WTC11 (cell line): ENCODE data around the gene ACVR2B. TPM values are rescaled to one million over a fixed set of nuclear protein-coding genes. Genes with fewer than 3 reads are reported as not detected.

ENCODE experiments used
- ATAC-seq: fragments of 200-7000 bp; cut with Tn5 transposase; 2 replicates; pipeline ENCODE4 v1.10.0; 2021; ENCODE audit warnings: mild to moderate bottlenecking, moderate library complexity
- CTCF ChIA-PET: fragments of 300-600 bp; sonication (Branson Sonifier 250); formaldehyde crosslinking; loops from one replicate; lab custom pipeline; 2021; ENCODE audit warnings: antibody characterized with exemption; lab: Charles Lee
- POLR2A ChIA-PET: fragments of 350-600 bp; sonication (Branson Sonifier 250); formaldehyde crosslinking; loops from one replicate; lab custom pipeline; 2021; ENCODE audit warnings: antibody characterized with exemption; lab: Charles Lee
- DNase-seq: peaks from one replicate; pipeline ENCODE4 v3.0.0; 2021; ENCODE audit warnings: low spot score
- H3K27ac Mint-ChIP-seq: 2 replicates; pipeline ENCODE4 v1.8.0; 2021; ENCODE audit warnings: mixed read lengths
- H3K27me3 Mint-ChIP-seq: 2 replicates; pipeline ENCODE4 v1.8.0; 2021; ENCODE audit warnings: low read depth, mild to moderate bottlenecking, moderate library complexity, mixed read lengths
- H3K36me3 Mint-ChIP-seq: 2 replicates; pipeline ENCODE4 v1.8.0; 2021; ENCODE audit warnings: mixed read lengths
- H3K4me1 Mint-ChIP-seq: 2 replicates; pipeline ENCODE4 v1.8.0; 2022; ENCODE audit warnings: mixed read lengths
- H3K4me3 Mint-ChIP-seq: 2 replicates; pipeline ENCODE4 v1.8.0; 2021; ENCODE audit warnings: mild to moderate bottlenecking, moderate library complexity, mixed read lengths
- H3K9me3 Mint-ChIP-seq: 2 replicates; pipeline ENCODE4 v1.8.0; 2021; ENCODE audit warnings: mixed read lengths
- CREM ChIP-seq: sonication (generic); formaldehyde crosslinking; IDR thresholded peaks from 2 replicates; pipeline ENCODE4 v1.8.1; 2022; ENCODE audit warnings: mild to moderate bottlenecking, missing genetic modification reagents, moderate library complexity
- ESRRA ChIP-seq: sonication (generic); formaldehyde crosslinking; IDR thresholded peaks from 2 replicates; pipeline ENCODE4 v1.8.1; 2022; ENCODE audit warnings: mild to moderate bottlenecking, missing genetic modification reagents, borderline replicate concordance
- FOXJ3 ChIP-seq: sonication (generic); formaldehyde crosslinking; IDR thresholded peaks from 2 replicates; pipeline ENCODE4 v1.9.0; 2021; ENCODE audit warnings: missing genetic modification reagents, mild to moderate bottlenecking, borderline replicate concordance
- GTF2I ChIP-seq: fragments of 250-450 bp; sonication (Bioruptor Pico); conservative IDR thresholded peaks from 2 replicates; pipeline ENCODE4 v1.4.0; 2021; ENCODE audit warnings: mild to moderate bottlenecking
- HMGXB4 ChIP-seq: sonication (generic); formaldehyde crosslinking; IDR thresholded peaks from 2 replicates; pipeline ENCODE4 v1.8.1; 2023; ENCODE audit warnings: mild to moderate bottlenecking, moderate library complexity, missing genetic modification reagents
- JAZF1 ChIP-seq: fragments of 250-450 bp; sonication (Bioruptor Pico); IDR thresholded peaks from 2 replicates; pipeline ENCODE4 v1.9.0; 2021; ENCODE audit warnings: moderate library complexity, mild to moderate bottlenecking, inconsistent platforms
- MXD4 ChIP-seq: fragments of 250-450 bp; sonication (Bioruptor Pico); IDR thresholded peaks from 2 replicates; pipeline ENCODE4 v1.8.0; 2021; ENCODE audit warnings: mild to moderate bottlenecking, moderate library complexity, borderline replicate concordance
- NFE2L1 ChIP-seq: sonication (generic); formaldehyde crosslinking; IDR thresholded peaks from 2 replicates; pipeline ENCODE4 v1.8.1; 2023; ENCODE audit warnings: missing genetic modification reagents
- SMAD3 ChIP-seq: sonication (generic); formaldehyde crosslinking; IDR thresholded peaks from 2 replicates; pipeline ENCODE4 v1.8.0; 2022; ENCODE audit warnings: missing genetic modification reagents, mild to moderate bottlenecking, borderline replicate concordance
- SMAD4 ChIP-seq: sonication (generic); formaldehyde crosslinking; IDR thresholded peaks from 2 replicates; pipeline ENCODE4 v1.8.0; 2022; ENCODE audit warnings: mild to moderate bottlenecking, missing genetic modification reagents
- ZNF263 ChIP-seq: sonication (generic); formaldehyde crosslinking; IDR thresholded peaks from 2 replicates; pipeline ENCODE4 v1.8.1; 2022; ENCODE audit warnings: low read depth, mild to moderate bottlenecking, moderate library complexity, missing genetic modification reagents
- ZNF281 ChIP-seq: sonication (generic); formaldehyde crosslinking; IDR thresholded peaks from 2 replicates; pipeline ENCODE4 v1.8.0; 2023; ENCODE audit warnings: mild to moderate bottlenecking, missing genetic modification reagents
- ZNF512 ChIP-seq: sonication (generic); formaldehyde crosslinking; IDR thresholded peaks from 2 replicates; pipeline ENCODE4 v1.8.1; 2022; ENCODE audit warnings: missing genetic modification reagents, borderline replicate concordance
- total RNA-seq: library from RNA; stranded (reverse); gene quantifications from 3 replicates; pipeline ENCODE4 v1.2.3, GENCODE V29; 2021
- TF ChIP-seq, protein P1 (sequence below): sonication (generic); formaldehyde crosslinking; IDR thresholded peaks from 2 replicates; pipeline ENCODE4 v1.8.1; 2023; ENCODE audit warnings: mild to moderate bottlenecking, missing genetic modification reagents
- TF ChIP-seq, protein P2 (sequence below): fragments of 200-600 bp; IDR thresholded peaks from 2 replicates; pipeline ENCODE4 v1.8.0; 2022; ENCODE audit warnings: antibody characterized with exemption
- TF ChIP-seq, protein P3 (sequence below): sonication (generic); formaldehyde crosslinking; IDR thresholded peaks from 2 replicates; pipeline ENCODE4 v1.8.0; 2022; ENCODE audit warnings: mild to moderate bottlenecking, missing genetic modification reagents

The ACVR2B gene
- total RNA-seq, 1 experiment from 2014 or later: 104 TPM

- Mint-ChIP-seq H3K9me3 (peaks cover 43% of the 10 kb centered on the region), H3K4me1 (peaks cover 14% of the 10 kb centered on the region), H3K27me3 (no peaks in the 10 kb centered on the region), H3K4me3 (no peak overlapping the region), H3K36me3 (peaks cover 42% of the 10 kb centered on the region), H3K27ac (no peak overlapping the region)
- ATAC-seq (no peak), DNase-seq (no peak)
- ChIA-PET POLR2A (interaction anchor here (1.3 kb wide), 1 partner anchor 14 kb away, joined by 4 read pairs; no protein-coding TSS in a partner anchor), CTCF (no interaction called here)
- TF ChIP-seq ZNF281 (CRISPR knock-in tag) (no peak), GTF2I (CRISPR knock-in tag) (peak; percentile 76; the same call in 1 of the 2 replicates), JAZF1 (CRISPR knock-in tag) (no peak)
These were observed 16.2 kb downstream of the ACVR2B start for GRCh38 chr3:38469852-38470251.

GRCh38 chr3:38471260-38471857 lies 17.7 kb downstream of the ACVR2B start:
- Mint-ChIP-seq H3K27me3 (no peaks in the 10 kb centered on the region), H3K9me3 (peaks cover 34% of the 10 kb centered on the region), H3K27ac (no peak overlapping the region), H3K4me3 (no peak overlapping the region), H3K36me3 (peaks cover 33% of the 10 kb centered on the region), H3K4me1 (peaks cover 24% of the 10 kb centered on the region)
- ATAC-seq (no peak), DNase-seq (no peak)
- TF ChIP-seq ESRRA (CRISPR knock-in tag) (no peak), ZNF263 (CRISPR knock-in tag) (no peak), NFE2L1 (CRISPR knock-in tag) (no peak)
- TF ChIP-seq, protein P1, sequence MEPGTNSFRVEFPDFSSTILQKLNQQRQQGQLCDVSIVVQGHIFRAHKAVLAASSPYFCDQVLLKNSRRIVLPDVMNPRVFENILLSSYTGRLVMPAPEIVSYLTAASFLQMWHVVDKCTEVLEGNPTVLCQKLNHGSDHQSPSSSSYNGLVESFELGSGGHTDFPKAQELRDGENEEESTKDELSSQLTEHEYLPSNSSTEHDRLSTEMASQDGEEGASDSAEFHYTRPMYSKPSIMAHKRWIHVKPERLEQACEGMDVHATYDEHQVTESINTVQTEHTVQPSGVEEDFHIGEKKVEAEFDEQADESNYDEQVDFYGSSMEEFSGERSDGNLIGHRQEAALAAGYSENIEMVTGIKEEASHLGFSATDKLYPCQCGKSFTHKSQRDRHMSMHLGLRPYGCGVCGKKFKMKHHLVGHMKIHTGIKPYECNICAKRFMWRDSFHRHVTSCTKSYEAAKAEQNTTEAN (CRISPR knock-in tag): no peak
- ChIA-PET CTCF (interaction anchor here (0.6 kb wide), 1 partner anchor 114 kb away, joined by 3 read pairs; no protein-coding TSS in a partner anchor), POLR2A (no interaction called here)

GRCh38 chr3:38472342-38472741 lies 18.7 kb downstream of the ACVR2B start:
- Mint-ChIP-seq H3K9me3 (peaks cover 27% of the 10 kb centered on the region), H3K4me1 (peaks cover 24% of the 10 kb centered on the region), H3K4me3 (no peak overlapping the region), H3K27me3 (no peaks in the 10 kb centered on the region), H3K27ac (no peak overlapping the region), H3K36me3 (peaks cover 27% of the 10 kb centered on the region)
- ATAC-seq (no peak), DNase-seq (no peak)
- POLR2A ChIA-PET: no interaction called here
- CTCF ChIA-PET: no interaction called here
- no peak for TF ChIP-seq SMAD4 (CRISPR knock-in tag)
- TF ChIP-seq FOXJ3 (CRISPR knock-in tag): no peak
- no peak for TF ChIP-seq MXD4 (CRISPR knock-in tag)
- TF ChIP-seq ZNF512 (CRISPR knock-in tag): no peak
- TF ChIP-seq, protein P2, sequence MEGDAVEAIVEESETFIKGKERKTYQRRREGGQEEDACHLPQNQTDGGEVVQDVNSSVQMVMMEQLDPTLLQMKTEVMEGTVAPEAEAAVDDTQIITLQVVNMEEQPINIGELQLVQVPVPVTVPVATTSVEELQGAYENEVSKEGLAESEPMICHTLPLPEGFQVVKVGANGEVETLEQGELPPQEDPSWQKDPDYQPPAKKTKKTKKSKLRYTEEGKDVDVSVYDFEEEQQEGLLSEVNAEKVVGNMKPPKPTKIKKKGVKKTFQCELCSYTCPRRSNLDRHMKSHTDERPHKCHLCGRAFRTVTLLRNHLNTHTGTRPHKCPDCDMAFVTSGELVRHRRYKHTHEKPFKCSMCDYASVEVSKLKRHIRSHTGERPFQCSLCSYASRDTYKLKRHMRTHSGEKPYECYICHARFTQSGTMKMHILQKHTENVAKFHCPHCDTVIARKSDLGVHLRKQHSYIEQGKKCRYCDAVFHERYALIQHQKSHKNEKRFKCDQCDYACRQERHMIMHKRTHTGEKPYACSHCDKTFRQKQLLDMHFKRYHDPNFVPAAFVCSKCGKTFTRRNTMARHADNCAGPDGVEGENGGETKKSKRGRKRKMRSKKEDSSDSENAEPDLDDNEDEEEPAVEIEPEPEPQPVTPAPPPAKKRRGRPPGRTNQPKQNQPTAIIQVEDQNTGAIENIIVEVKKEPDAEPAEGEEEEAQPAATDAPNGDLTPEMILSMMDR: no peak
- TF ChIP-seq, protein P3, sequence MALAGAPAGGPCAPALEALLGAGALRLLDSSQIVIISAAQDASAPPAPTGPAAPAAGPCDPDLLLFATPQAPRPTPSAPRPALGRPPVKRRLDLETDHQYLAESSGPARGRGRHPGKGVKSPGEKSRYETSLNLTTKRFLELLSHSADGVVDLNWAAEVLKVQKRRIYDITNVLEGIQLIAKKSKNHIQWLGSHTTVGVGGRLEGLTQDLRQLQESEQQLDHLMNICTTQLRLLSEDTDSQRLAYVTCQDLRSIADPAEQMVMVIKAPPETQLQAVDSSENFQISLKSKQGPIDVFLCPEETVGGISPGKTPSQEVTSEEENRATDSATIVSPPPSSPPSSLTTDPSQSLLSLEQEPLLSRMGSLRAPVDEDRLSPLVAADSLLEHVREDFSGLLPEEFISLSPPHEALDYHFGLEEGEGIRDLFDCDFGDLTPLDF (CRISPR knock-in tag): no peak
- TF ChIP-seq HMGXB4 (CRISPR knock-in tag): no peak
- no peak for TF ChIP-seq SMAD3 (CRISPR knock-in tag)
- no peak for TF ChIP-seq CREM
